GM18526 (cell line): ENCODE measurements around the gene NR6A1.

Experiments used
- POLR2A ChIP-seq: IDR thresholded peaks from 3 replicates; pipeline ENCODE4 v1.6.1; 2011; ENCODE audit not compliant: insufficient read length; ENCODE audit errors: extremely low read depth

The NR6A1 gene

DNA sequence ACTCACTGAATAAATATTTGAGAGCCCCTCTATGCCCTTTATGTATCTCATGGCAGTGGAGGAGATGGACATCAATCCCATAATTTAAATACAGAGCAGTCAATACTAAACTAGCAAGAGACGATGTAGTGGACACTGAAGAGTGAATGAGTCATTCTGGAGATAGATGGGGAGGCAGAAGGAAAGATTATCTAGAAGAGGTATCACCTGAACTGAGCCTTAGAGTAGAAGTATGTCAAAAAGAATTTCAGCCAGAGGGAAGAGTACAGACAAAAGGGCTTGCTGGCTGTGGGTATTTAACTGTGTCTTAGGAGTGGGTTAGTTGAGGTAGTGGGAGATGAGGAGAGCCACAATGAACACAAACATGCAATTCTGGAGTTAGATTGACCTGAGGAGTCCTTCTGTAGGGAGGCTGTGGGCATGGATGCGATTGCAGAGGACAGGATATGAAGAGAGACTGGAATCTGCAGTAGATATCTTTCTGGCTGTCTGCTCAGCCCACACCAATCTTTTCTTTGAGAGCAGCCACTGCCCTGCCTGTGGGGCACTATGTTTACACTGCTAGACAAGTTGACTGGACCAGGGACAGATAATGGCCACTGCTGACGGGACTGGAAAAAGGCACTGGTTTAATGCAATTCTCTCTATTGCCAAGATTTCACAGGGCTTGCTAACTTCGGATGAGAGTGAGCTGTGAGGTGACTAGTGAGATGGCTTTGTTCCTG is 200.0 kb downstream of the NR6A1 start:
- no peak for TF ChIP-seq POLR2A

DNA sequence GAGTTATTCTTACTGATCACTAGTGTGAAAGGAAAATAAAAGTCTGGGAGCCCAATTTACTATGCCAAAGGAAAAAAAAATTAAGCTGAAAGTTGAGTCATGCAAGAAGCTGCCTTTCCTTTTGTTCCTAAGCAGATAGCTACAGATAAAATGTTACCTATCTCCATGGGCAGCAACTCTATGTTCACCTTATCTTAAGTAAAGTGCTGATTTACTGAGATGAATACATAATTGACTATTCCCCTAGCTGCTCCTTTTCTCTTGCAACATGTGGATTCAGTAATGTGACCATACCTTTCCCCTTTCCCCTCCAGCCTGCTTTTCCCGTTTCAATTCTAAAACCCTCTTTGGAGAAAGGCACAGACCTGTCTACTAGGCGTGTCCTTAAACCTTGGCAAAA is 201.2 kb downstream of the NR6A1 start:
- TF ChIP-seq POLR2A: no peak

DNA sequence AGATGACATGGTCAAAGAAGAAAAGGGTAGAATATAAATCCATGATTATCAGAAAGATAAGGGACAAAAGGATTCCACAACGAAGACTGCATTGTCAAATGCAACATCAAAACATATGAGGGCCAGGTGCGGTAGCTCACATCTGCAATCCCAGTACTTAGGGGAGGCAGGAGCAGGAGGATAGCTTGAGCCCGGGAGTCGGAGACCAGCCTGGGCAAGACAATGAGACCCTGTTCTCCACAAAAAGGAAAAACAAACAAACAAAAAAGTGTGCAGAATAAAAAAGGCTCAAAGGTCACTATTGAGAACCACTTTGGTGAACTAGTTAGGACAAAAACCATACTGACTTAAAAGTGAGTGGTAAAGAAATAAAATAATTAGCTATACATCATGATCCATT is 203.7 kb downstream of the NR6A1 start:
- TF ChIP-seq POLR2A: no peak

DNA sequence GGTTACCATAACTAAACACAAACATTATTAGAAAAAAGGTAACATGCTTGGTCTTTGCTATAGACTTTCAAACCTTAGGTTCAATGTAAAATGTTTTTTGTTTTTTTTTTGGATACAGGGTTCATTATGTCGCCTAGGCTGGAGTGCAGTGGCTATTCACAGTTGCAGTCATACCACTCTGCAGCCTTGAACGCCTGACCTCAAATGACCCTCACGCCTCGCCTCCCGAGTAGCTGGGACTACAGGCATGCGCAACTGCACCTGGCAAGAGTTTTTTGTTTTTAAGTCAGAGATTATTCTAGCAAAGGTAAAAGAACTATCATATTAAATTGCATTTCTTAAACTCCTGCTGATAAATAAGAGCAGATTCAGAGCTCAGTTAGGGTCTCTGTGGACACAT is 208.8 kb downstream of the NR6A1 start:
- TF ChIP-seq POLR2A: no peak

DNA sequence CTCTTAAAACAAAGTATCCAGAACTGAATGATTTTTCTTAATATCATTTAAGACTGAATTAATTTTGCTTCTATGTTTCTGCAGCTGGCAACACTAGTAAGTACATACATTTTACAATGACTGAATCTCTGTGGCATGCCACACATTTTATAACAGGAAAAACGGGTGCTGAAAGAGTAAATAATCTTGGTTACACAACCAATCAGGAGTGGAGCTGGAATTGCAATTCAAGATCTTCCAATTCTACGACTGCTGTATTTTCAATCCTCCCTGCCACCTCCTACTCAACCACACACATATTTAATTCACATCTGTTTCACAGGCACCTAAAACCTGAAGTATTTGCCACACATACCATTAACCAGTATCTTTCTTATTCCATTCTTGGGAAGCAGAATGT is 211.2 kb downstream of the NR6A1 start:
- TF ChIP-seq POLR2A: no peak

DNA sequence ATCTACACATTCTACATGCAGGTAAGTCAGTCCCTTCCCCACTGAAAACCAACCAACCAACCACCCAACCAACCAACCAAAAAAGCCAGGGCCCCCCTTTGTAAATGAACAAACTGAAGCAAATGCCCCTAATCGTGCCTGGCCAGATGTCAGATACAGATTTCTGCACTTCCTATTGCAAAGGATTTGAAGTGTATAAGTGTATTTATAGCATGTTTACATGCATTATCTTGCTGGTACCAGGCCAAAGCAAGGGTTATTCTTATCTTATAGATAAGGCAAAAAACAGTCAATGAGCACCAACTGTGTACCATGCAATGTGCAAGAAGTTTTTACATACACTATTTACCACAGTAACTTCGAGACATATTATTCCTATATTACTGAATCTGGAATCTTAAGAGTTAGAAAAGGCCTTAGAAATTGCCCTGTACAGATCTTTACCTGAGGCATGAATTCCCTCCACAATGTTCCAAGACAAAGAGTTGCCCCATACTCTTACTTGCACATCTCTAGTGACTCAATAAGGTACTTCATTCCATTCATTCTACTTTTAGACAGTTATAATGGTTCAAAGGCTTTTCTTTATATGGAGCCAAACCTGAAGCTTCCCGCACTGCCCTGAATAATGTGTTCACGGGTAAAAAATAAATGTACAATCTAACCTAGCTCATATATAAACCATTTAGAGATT is 212.2 kb downstream of the NR6A1 start:
- no peak for TF ChIP-seq POLR2A

DNA sequence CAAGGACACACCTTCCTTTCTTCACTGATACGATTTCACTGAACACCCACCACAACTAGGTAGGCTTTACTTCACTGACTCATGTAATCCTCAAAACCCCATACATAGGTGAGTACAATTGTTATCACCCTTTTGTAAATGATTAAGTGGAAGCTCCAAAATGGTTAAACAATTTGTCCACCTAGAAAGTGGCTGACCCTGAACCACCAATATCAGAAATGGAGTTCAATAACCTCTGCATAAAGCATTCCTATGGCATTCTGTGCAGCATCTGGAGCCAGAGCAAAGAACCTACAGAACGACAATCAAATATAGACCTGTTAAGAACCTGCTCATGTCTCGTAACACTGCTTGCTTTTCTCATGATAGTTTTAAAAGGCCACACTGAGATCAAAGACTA is 213.2 kb downstream of the NR6A1 start:
- no peak for TF ChIP-seq POLR2A

DNA sequence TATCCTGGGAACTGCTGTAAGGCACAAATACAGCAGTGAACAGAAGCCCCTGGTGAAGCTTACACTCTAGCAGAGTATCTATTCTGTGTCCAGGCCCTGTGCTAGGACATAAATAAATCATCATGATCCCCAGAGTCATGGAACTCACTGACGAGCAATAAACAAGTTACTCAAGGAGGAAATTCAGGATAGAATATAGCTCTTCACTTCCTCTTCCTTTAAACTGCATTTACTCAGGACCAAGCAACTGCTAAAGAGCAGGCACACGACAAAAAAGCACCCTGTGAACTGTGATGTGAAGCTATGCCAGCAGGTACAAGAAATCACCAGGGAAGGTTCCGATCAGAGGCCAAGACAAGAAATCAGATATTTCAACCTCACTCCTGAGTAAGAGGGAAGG is 216.1 kb downstream of the NR6A1 start:
- no peak for TF ChIP-seq POLR2A

DNA sequence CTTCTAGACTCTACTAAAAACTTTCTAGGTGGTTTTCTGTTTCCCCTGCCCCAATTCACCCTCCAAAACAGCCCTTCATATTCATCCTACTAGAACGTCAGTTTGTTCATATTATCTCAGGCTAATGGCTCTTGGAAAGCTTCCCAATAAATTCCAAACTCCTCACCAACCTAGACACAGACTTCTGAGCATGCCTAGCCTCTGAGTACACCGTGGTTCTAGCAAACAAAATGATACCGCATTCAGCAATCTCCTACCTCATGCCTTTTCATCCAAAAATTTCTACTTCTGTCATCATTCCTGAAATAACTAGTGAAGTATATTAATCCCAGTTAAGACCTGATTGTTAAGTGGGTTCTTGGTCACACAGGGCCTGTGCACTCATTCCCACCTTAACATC is 217.4 kb downstream of the NR6A1 start:
- no peak for TF ChIP-seq POLR2A

DNA sequence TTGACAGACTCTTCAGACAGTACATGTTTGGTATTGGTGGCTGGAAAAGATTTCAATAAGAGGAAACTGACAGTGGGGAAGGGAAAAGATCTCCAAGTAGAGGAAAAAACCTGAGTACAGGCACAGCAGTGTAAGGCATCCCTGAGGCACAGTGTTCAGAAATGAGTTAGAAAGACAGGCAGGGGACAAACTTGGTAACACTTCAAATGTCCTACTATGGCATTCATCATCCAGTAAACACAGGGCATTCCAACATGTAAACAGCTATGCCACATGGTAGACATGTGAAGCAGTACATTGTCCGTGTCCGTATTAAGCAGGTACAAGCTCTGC is 218.9 kb downstream of the NR6A1 start:
- no peak for TF ChIP-seq POLR2A

DNA sequence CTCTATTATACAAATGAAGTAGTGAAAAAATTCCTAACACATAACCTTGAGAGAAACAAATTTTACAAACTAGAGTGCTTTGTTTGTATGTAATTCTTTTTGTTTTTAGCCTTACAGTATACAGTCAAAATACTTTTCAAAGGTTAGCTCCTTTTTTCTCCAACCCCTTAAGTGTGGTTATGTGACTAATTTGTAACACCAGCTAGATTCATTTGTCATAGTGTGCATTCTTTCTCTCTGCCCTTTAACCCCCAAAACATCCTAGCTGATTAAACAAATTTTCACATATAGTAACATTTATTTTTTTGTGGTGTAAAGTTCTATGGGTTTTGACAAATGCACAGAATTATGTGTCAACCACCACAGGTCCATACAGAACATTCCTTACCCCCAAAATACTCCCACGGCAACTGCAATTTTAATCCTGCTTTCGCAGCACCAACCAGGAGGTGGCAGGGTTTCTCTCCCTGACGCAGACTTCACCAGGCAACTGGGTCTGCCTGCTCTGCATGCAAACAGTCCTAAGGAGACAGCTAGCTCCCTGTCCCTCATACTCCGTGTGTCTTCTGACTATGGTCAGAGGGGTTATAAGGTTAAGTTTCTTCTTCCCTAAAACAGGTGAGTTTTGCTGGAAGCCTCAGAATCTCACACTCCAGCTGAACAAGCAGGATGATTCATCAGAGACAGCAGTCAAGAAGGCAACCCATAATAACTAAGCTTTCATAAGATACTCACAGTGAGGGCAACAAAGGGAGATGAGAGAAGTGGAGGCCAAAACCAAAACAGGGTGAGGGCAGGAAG is 219.4 kb downstream of the NR6A1 start:
- TF ChIP-seq POLR2A: no peak

DNA sequence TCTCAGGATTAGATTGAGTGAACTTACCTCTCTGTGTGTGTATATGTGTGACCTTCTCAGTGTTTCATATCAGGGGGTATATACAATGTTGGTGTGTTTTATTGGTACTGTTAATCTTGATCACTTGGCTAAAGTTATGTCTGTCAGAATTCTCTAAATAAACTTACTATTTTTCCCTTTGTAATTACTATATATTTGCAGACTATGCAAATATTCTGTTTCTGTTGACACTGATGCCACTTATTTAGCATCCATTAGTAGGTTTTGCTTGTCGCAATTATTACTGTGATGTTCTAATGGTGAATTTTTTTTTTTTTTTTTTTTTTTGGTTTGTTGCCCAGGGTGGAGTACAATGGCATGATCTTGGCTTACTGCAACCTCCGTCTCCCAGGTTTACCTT is 221.0 kb downstream of the NR6A1 start:
- TF ChIP-seq POLR2A: no peak

DNA sequence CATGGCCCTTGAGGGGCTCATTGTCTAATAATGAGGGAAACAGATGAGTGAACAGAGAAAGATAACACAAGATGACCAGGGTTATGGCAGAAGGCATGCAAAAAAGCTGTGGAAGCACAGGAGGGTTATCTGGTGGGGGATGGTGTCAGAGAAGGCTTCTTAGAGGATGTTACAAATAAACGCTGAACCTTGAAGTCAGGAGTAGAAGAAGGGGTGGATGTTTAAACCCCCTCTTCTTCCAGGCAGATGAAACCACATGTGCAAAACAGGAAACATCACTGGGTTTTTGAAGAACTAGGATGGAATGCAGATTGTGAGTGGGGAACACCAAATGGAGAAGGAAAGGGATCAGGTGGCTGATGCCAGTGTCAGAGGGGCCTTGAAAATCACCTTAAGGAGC is 222.1 kb downstream of the NR6A1 start:
- TF ChIP-seq POLR2A: no peak

DNA sequence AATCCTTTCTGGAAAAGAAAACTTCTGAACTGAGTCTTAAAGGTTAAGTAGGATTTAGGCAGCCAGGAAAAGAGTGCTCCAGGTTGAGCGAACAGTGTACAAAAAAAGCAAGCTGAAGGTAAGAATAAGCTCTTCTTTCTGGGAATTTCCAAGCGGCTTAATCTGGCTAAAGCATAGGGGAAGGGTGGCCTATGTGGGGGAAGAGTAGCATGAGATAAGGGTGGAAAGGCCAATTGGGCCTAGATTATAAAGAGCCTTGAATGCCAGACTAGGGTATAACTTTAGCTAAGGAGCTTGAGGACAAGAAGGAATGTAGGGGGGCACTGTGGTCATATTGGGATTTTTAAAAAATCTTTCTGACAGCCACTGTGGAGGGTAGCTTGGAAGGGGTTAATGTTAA is 226.6 kb downstream of the NR6A1 start:
- no peak for TF ChIP-seq POLR2A

DNA sequence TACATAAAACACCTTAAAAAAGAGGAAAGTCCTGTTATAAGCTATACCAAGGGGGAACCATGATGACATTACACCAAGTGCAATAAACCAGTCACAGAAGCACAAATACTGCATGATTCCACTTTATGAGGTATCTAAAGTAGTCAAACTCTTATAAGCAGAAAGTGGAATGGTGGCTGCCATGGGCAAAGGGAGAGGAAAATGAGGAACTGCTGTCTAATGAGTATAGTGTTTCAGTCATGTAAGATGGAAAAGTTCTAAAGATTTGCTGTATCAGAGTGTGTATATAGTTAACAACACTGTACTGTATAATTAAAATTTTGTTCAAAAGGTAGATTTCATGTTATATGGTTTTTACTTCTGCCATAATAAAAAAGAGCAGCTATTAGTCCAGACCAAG is 229.3 kb downstream of the NR6A1 start:
- TF ChIP-seq POLR2A: no peak

DNA sequence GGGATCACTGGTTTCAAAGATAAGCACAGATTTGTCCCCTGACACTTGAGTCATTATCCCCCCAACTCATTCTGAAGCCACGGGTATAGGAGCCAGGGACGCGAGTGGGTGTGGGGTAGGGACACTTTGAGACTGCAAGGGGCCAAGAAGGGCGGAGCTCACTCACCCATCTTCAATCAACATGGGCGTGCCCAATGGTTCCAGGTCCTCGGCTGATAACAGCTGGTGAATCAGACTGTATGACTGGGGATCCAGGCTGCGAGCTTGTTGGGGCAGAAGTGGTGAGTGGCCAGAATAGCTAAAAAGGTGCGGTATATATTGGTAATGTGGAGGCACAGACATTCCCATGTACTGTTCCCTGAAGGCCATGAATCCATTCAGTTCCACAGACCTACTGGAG is 233.2 kb downstream of the NR6A1 start:
- no peak for TF ChIP-seq POLR2A
